ENCODE results near the gene TAOK2. TPM values are rescaled to one million over a fixed set of nuclear protein-coding genes. Genes with fewer than 3 reads are reported as not detected.

The TAOK2 gene
- total RNA-seq: 10 to 100 TPM; 42.2 to 43.0 TPM

DNA sequence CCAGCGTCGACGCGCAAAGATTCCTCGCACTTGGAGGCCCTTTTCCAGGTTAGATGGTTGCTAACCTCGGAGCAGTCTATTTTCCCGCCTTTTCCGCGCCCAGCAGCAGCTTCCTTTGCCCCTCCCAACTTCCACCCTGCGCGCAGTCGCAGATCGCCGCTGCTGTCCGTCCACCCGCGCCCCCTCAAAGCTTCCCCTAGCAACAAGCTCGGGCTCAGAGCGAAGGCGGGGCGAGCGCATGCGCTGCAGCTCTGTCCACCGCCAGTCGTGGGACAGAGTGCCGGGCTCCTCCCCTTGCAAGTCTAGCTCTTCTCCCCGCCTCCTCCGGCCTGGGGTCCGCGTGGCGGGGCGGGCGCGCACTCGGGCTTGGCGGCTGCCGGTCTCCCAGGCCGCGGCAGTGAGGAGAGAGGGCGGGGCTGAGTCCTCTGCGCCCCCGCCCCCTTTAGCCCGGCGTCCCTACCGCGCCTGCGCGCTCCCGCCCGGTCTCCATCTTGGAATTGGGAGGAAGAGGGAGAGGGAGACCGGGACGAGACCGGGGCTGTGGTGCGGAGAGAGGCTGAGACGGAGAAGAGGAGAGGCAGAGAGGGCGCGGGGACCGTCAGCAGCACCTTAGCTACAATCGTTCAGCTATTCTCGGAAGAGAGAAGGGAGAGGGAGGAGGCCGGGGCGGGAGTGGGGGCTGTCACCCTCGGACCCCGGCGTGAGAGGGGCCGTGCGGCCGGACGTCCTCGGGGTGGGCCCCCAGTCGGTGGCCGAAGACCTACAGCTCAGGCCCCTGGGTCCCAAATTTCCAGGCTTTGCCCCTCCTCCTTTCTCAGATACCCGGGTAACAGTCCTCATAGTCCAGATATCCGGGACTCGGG, at the start of gene TAOK2:
TSS of gene TAOK2 (plus strand) at position 485 of the 863 bp plus-strand sequence. CDS start 3,905 bp downstream, outside the sequence.

DNA sequence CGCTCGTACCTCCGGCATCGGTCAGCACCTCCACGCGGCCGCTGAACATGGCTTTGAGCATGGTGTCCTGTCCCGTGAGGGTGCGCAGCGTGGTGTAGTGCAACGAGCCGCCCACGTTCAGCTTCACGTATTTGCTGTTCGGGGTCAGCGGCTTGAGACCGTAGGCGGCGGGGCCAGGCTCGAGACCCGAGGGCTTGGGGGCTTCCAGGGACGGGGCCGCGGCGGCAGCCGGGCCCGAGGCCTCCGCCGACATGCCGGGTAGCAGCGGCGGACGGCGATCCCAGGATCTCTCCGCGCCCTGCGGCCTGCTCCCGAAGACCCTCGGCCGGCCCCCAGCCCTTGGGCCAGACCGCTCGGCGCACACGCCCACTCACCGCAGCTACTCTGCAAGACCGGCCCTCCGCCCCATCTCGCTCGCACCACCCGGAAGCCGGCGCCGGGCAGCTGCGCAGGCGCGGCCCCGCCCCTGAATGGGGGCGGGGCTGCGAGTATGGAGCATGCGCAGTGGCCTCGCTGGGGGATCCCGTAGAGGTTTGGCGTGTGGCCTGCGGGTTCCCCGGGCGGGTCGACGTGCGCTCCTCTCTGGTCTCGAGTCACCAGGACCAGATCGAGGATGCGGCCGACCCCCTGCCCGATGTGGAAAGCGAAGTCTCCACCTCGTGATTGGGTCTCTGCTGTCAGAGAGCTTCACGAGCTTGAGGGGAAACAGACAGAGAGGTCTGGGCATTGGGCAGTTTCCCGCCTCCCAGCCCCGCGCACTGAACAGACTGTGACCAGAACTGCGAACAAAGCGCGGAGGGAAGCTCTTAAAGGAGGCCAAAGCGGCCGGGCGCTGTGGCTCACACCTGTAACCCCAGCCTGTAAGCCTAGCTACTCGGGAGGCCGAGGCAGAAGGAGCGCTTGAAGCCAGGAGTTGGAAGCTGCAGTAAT, 47.6 kb upstream of the TAOK2 start, which contains the start of gene KCTD13:
TSS of gene KCTD13 (minus strand) at position 446 of the 930 bp plus-strand sequence. CDS start at position 253, 193 bp downstream.

DNA sequence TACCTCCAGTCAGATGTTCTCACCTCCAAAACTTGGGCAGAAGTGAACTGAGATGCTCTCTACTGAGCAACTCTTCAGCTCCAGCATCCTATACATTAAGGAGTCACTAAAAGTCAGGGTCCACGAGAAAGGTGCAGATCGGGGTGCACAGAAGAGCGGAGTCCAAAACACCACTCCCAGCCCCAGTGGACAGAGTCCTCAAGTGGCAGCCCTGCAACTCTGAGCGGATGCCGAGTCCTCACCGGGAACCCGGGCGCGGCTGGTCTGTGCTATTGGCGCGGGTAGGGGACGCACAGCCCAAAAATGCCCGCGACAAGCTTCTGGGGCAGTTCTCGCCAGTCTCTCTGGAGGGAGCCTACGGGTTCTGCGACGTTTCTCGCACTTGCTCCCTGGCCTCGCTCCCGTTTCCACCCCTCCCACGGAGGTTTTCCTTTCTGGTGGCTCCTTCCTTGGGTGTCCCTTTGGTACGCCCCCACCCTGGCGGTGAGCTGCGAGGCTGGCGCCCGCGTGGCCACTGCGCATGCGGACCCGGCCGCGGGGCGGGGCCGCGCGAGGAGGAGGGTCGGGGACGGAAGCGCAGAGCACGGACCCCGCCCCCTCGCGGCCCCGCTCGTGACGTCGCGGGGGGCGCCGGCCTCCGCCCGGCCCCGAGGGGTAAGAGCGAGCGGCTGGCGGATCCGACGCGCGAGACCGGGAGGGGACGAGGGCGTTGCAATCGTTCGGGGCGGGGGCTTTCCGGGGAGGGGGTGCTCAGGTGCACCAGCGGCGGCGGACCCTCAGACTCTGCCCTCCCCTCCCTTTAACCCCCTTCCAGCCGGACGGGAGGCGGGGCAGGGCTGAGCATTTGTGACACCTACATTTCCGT, 12.0 kb upstream of the TAOK2 start, which contains the start of gene TMEM219:
TSS of gene TMEM219 (plus strand) at position 601 of the 865 bp plus-strand sequence. CDS start 1,065 bp downstream, outside the sequence.

DNA sequence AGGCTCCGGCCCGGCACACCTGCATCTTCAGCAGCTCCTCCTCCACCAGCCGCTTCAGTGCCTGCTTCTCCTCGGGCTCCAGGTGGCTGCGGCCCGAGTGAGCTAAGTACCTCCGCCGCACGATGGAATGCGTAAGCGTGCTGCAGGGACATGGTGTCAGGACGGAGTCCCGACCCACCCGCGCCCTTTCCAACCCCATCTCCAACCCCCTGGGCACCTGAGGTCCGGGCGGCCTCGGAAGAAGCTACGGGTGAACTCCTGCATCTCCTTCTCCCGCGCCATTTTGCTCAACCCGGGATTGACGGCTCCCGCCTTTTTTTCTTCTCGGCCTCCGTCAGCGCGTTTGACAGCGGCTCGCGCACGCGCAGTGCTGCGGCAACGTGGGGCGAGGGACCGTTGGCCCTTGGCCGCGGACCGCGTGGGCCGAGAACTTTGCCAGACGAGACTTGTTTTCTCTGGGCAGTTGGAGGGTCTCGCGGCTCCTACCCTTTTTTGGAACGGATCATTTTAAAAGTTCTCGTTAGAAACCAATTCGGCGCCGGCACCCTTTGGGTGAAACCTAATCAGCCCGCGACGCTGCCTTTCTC, 21.7 kb downstream of the TAOK2 start, which contains the start of gene HIRIP3:
TSS of gene HIRIP3 (minus strand) at position 294 of the 587 bp plus-strand sequence. CDS start at position 282, 12 bp downstream.

DNA sequence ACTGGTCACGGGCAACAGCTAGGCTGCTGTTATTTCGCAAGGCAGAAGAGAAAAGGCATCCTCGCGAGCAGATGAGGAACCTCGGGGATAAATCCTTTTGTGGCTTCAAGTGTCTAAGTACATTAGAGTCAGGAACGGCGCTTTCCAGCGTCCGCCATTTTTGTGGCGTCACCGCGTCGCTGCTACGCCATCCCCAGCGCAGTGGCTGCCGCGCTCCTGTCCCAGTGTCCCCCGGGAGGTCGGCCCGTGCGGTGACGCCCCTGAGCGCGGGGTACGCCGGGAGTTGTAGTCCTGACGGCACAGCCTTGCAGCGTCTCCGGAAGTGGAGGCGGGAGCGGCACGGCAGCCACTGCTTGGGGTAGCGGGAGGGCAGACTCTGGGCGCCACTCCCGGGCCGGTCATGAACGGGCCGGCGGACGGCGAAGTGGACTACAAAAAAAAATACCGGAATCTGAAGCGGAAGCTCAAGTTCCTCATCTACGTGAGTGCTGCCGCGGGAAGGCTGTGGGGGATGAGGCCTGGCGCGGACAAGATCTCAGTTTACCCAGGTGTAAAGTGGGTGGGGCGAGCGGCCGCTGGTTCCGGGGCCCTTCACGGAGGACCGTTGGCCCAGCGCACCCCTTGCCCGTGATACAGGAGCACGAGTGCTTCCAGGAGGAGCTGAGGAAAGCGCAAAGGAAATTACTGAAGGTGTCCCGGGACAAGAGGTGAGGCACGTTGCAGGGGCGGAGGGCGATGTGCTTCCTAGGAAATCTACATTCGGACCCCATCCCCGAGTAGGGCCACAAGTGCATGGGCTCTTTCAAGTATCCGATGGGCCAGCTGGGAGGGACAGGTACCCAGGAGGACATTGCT, 22.5 kb downstream of the TAOK2 start, which contains the start of gene INO80E:
TSS of gene INO80E (plus strand) at position 331 of the 855 bp plus-strand sequence. CDS start at position 401, 70 bp downstream.

DNA sequence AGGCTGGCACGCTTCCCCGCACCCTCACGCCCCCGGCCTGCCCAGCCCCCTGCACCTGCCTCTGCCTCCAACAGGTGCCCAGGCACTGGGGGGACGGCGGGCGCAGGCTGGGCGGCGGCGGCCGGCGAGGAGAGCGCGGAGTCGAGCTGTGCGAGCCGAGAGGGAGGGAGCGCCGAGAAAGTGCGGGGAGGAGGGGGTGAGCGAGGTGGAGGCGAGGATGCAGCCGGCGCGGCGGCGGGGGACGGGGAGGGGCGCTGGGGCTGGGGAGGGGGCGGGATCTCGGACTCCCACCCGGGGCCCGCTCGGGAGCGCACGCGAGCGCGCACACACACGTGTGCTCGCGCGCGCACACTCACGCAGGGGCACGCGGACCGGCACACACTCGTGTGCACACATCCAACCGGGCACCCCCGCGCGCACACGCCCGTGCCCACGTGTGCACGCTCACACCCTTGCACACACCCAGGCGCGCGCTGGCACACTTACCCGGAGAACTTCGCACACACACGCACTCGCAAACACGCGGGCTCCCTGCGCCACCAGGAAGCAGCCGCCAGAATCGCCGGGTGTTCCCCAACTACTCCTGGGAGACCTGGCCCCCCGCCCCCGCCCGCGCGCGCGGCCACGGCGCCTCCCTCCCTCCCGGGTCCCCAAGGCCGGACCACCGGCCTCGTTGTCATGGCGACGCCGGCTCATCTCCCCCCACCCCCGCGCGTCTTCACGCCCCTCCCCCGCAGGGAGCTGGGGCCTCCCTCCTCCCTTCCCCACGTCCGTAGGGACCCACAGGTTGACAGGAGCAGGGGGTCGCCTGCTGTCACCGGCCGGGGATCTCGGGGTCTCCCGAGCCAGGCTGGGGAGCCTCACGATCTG, 37.4 kb downstream of the TAOK2 start, which contains the start of gene DOC2A:
TSS of gene DOC2A (minus strand) at position 184 of the 870 bp plus-strand sequence. CDS start 805 bp downstream, outside the sequence.

DNA sequence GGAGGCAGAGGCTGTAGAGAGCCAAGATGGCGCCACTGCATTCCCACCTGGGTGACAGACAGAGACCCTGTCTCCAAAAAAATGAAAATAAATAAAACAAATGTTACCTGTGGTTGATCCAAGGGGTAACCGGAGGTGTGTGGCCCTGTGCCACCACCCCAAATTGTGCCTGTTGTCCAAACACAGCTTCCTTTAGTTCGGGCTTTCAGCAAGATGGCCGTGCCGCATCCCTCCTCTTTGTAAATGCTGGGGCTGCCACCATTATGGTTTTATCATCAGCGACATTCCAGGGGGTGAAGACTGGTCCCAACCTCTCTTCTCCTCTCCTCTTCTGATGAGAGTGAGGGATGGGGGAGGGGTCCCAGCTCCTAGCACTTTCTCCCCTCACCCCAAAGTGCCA, 49.2 kb downstream of the TAOK2 start, which contains the start of gene C16orf92:
TSS of gene C16orf92 (plus strand) at position 312 of the 400 bp plus-strand sequence. CDS start 143 bp downstream, outside the sequence.

DNA sequence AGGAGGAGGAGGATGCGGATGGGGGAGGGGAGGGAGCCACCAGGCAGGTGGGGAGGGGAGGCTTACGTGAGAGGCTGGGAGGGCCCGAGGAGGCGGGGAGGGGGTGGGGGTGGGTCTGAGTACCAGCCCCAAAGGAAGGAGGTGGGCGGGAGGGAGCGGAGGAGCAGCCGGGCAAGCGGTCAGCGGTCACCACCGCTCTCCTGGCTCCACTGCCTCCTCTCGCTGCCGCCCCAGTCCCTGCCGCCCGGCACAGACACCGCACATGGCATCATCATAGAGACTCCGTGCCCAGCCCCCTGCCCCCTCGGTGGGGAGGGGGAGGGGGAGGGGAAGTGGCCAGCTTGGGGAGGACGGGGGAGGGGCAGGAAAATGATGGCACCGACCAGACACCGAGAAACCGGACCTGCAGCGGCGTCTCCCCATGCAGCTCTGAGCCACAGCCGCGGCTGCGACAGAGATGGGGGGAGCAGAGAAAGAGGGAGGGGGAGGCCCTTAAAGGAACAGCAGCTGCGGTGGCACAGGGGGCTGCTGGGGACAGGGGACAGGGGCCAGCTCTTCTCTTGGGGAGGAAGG, 57.3 kb downstream of the TAOK2 start, which contains the start of gene TLCD3B:
TSS of gene TLCD3B (minus strand) at position 431 of the 573 bp plus-strand sequence. CDS start 744 bp downstream, outside the sequence.

Other genes with a start within 250 kb of the TAOK2 start
- gene C16orf54, start 227.9 kb upstream of the TAOK2 start, total RNA-seq: 100 to 1,000 TPM; 114 to 115 TPM
- not detected for gene ZG16, start 195.6 kb upstream of the TAOK2 start, total RNA-seq
- gene KIF22, start 183.1 kb upstream of the TAOK2 start, total RNA-seq: 100 to 1,000 TPM; 164 to 172 TPM
- gene MAZ, start 167.3 kb upstream of the TAOK2 start, total RNA-seq: 100 to 1,000 TPM; 378 to 401 TPM
- under 1 TPM; 0.58 to 0.98 TPM for gene PRRT2, start 161.7 kb upstream of the TAOK2 start, total RNA-seq
- gene PAGR1, start 157.7 kb upstream of the TAOK2 start, total RNA-seq: 10 to 100 TPM; 28.0 to 28.1 TPM
- 100 to 1,000 TPM; 177 to 178 TPM for gene MVP, start 153.4 kb upstream of the TAOK2 start, total RNA-seq
- gene CDIPT, start 110.6 kb upstream of the TAOK2 start, total RNA-seq: 10 to 100 TPM; 57.3 to 59.6 TPM
- gene SEZ6L2, start 74.3 kb upstream of the TAOK2 start, total RNA-seq: not detected
- gene ASPHD1, start 73.4 kb upstream of the TAOK2 start, total RNA-seq: not detected
- gene KCTD13, start 47.6 kb upstream of the TAOK2 start, total RNA-seq: 10 to 100 TPM; 30.4 to 32.9 TPM
- 10 to 100 TPM; 74.1 to 77.3 TPM for gene TMEM219, start 11.8 kb upstream of the TAOK2 start, total RNA-seq
- gene HIRIP3, start 21.7 kb downstream of the TAOK2 start, total RNA-seq: 10 to 100 TPM; 33.1 to 34.6 TPM
- gene INO80E, start 22.4 kb downstream of the TAOK2 start, total RNA-seq: 100 to 1,000 TPM; 101 to 102 TPM
- gene DOC2A, start 37.2 kb downstream of the TAOK2 start, total RNA-seq: not detected
- not detected for gene C16orf92, start 49.3 kb downstream of the TAOK2 start, total RNA-seq
- gene TLCD3B, start 57.4 kb downstream of the TAOK2 start, total RNA-seq: 1 to 10 TPM; 4.7 to 5.8 TPM
- gene ALDOA, start 91.9 kb downstream of the TAOK2 start, total RNA-seq: 1,000 to 10,000 TPM; 1,254 to 1,292 TPM
- gene PPP4C, start 102.1 kb downstream of the TAOK2 start, total RNA-seq: 100 to 1,000 TPM; 120 to 124 TPM
- gene TBX6, start 118.1 kb downstream of the TAOK2 start, total RNA-seq: 1 to 10 TPM; 1.8 to 2.1 TPM
- 10 to 100 TPM; 96.1 to 96.3 TPM for gene YPEL3, start 122.3 kb downstream of the TAOK2 start, total RNA-seq
- gene GDPD3, start 139.7 kb downstream of the TAOK2 start, total RNA-seq: 10 to 100 TPM; 14.1 to 17.4 TPM
- 10 to 100 TPM; 75.2 to 75.6 TPM for gene MAPK3, start 149.4 kb downstream of the TAOK2 start, total RNA-seq
- gene CORO1A, start 209.7 kb downstream of the TAOK2 start, total RNA-seq: 1,000 to 10,000 TPM; 1,549 to 1,565 TPM
- gene BOLA2B, start 219.8 kb downstream of the TAOK2 start, total RNA-seq: 100 to 1,000 TPM; 122 to 123 TPM
- gene SLX1A, start 220.0 kb downstream of the TAOK2 start, total RNA-seq: 10 to 100 TPM; 74.5 to 91.7 TPM
- 10 to 100 TPM; 24.0 to 31.6 TPM for gene SULT1A3, start 225.4 kb downstream of the TAOK2 start, total RNA-seq